PC-3 (cell line): ENCODE measurements around the gene AKAP8.

Experiments
- EZH2 ChIP-seq: fragments of 300-600 bp; sonication (generic); IDR thresholded peaks from one replicate; pipeline ENCODE4 v1.6.1; 2017; ENCODE audit warnings: antibody characterized with exemption, mild to moderate bottlenecking, low read length; ENCODE audit not compliant: unreplicated experiment
- TF ChIP-seq, protein P1 (sequence below): fragments of 300-600 bp; sonication (generic); conservative IDR thresholded peaks from 2 replicates; pipeline ENCODE4 v1.5.1; 2017; ENCODE audit warnings: antibody characterized with exemption, low read depth, mild to moderate bottlenecking, low read length

DNA sequence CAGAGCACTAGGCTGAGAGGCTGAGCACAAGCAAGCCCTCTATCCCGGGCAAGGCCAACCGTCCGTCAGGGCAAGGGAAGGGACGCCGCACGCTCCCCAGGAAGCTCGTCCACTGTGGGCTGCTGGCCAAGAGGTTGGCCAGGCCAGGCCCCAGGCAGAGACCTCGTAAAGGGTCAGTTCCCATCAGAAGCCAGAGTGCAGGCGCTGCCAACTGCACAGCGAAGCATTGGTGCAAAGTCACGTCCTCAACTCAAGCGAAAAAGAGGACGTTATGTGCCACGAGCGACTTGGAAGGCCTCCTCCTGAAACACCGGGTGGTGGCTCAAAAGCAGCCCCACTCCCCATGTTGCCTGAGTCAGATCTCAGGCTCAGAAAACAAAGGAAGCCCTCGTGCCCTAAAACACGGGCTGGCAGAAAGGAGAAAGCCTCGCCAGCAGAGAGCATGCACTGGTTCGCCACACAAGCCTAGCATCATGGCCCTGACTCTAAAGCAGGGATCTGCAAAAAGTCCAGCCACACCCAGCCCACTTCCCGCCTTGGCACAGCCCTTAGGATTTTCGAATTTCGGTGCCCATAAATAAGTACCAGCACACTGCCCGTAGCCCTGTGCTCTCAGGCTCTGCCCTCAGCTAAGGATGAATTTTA lies 4.7 kb downstream of the AKAP8 start:
- TF ChIP-seq, protein P1, sequence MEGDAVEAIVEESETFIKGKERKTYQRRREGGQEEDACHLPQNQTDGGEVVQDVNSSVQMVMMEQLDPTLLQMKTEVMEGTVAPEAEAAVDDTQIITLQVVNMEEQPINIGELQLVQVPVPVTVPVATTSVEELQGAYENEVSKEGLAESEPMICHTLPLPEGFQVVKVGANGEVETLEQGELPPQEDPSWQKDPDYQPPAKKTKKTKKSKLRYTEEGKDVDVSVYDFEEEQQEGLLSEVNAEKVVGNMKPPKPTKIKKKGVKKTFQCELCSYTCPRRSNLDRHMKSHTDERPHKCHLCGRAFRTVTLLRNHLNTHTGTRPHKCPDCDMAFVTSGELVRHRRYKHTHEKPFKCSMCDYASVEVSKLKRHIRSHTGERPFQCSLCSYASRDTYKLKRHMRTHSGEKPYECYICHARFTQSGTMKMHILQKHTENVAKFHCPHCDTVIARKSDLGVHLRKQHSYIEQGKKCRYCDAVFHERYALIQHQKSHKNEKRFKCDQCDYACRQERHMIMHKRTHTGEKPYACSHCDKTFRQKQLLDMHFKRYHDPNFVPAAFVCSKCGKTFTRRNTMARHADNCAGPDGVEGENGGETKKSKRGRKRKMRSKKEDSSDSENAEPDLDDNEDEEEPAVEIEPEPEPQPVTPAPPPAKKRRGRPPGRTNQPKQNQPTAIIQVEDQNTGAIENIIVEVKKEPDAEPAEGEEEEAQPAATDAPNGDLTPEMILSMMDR: no peak
- no peak for TF ChIP-seq EZH2
